Effector memory CD8-positive, alpha-beta T cell (primary cell): Measurements from ENCODE around the gene CCDC170.

Experiments used
- ATAC-seq: fragments of 150-1000 bp; cut with Tn5 transposase; replicated peaks from 2 replicates; pipeline ENCODE4 v1.10.0; 2021; ENCODE audit warnings: mild to moderate bottlenecking, moderate library complexity
- DNase-seq, 3 experiments: peaks; one replicate each; pipeline ENCODE4 v3.0.0; 2021
- H3K27ac Mint-ChIP-seq, 2 donors: one replicate each; pipeline ENCODE4 v1.8.0; 2022; ENCODE audit warnings: mild to moderate bottlenecking in 2 of 2, mixed read lengths in 2 of 2, moderate library complexity in 2 of 2
- H3K27me3 Mint-ChIP-seq, 2 donors: one replicate each; pipeline ENCODE4 v1.8.0; 2022; ENCODE audit warnings: mixed read lengths in 2 of 2
- H3K36me3 Mint-ChIP-seq: one replicate; pipeline ENCODE4 v1.8.0; 2022; ENCODE audit warnings: mild to moderate bottlenecking, moderate library complexity, mixed read lengths; ENCODE audit not compliant: insufficient read depth
- H3K4me1 Mint-ChIP-seq, 2 donors: one replicate each; pipeline ENCODE4 v1.8.0; 2022; ENCODE audit warnings: low read depth in 2 of 2, mixed read lengths in 2 of 2
- H3K4me3 Mint-ChIP-seq, 2 donors: one replicate each; pipeline ENCODE4 v1.8.0; 2022; ENCODE audit warnings: mild to moderate bottlenecking in 2 of 2, mixed read lengths in 2 of 2, moderate library complexity in 2 of 2
- H3K9me3 Mint-ChIP-seq, 2 donors: one replicate each; pipeline ENCODE4 v1.8.0; 2022; ENCODE audit warnings: mixed read lengths in 2 of 2

CCDC170 gene

DNA sequence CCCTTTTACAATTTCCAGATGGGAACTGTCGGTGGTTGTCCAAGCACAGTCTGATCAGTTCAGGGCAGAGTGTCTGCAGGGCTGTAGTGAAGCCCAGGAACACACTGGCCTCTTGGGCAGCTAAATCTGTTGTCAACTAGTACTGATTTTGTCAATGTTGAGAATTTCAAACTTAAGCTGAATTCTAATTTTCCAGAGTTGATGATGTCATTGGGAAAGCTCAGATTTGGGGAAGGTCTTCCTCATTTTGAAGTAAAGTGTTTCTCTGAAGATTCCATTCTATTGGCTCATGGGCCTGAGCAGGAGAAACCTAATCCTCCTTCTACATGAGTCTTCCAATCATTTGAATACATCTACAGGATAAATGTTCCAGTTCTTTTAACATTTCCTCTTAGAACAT is 72.1 kb downstream of the CCDC170 start:
- Mint-ChIP-seq H3K36me3 (no peaks in the 10 kb centered on the region), H3K4me3 (no peak overlapping the region), H3K27ac (no peak overlapping the region), H3K9me3 (peaks cover 15 to 23% of the 10 kb centered on the region in 2 donors), H3K27me3 (peaks cover 28 to 32% of the 10 kb centered on the region in 2 donors), H3K4me1 (no peaks in the 10 kb centered on the region)
- DNase-seq = no peak
- no peak for ATAC-seq

DNA sequence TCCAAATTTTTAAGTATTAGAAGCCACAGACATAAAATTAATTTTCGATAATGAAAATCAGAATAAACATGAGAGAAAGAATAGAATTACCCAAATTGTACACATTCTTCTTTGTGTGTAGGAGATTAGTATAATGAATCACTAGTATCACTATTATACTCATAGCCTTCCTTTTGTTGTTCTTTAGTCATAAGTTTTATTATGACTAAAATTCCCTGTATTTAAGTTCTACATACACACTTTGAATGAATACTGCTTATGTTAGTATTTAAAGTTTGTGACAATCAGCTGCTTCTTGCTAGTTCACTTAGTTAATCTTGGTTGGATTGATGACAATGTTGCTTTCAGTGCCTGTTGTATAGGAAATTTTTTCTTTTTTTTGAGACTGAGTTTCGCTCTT is 72.7 kb downstream of the CCDC170 start:
- no peak for DNase-seq
- Mint-ChIP-seq H3K9me3 (peaks cover 12 to 23% of the 10 kb centered on the region in 2 donors), H3K36me3 (no peaks in the 10 kb centered on the region), H3K27ac (no peak overlapping the region), H3K4me1 (no peaks in the 10 kb centered on the region), H3K4me3 (no peak overlapping the region), H3K27me3 (peaks cover 28 to 32% of the 10 kb centered on the region in 2 donors)
- no peak for ATAC-seq

DNA sequence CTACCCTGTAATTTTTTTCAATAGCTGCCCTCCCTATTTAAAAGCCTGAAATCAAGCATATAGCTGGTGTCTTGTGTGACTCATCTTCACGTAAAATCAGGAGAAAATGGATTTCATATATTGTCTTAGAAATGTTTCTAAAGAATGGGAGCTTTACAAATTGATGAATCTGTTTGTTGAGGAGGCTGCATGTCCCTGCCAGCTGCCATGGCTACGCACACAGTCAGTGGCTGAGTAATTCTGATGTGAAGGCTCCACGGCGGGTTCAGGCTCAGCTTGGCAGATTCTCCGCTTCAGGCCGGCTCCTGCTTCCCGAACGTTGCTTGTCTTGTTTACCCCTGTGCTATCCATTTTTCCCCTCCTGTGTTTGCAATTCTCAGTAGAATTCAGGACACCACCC is 82.8 kb downstream of the CCDC170 start:
- H3K36me3 Mint-ChIP-seq = no peaks in the 10 kb centered on the region
- H3K9me3 Mint-ChIP-seq = no peaks in the 10 kb centered on the region
- DNase-seq (no peak), ATAC-seq (no peak)
- no peaks in the 10 kb centered on the region for H3K4me1 Mint-ChIP-seq
- no peak overlapping the region for H3K27ac Mint-ChIP-seq
- no peak overlapping the region for H3K4me3 Mint-ChIP-seq
- peaks cover 5 to 36% of the 10 kb centered on the region in 2 donors for H3K27me3 Mint-ChIP-seq

DNA sequence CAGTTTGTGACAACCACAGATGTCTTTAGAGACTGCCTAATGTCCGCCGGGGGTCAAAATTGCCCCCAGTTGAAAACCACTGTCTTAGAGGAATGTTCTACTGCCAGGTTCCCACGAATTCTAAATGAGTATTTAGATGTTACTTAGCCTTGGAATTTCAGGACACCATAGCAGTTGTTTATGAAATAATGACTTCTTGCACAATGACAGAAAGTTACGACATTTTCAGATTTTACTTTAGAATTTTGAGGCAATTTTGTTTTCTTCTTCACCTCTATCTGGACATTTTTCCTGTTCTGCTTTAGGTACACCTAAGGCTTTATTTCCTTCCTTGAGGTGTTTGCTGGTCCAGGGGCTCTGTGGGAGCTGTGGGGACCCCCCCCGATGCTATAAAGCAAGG is 83.4 kb downstream of the CCDC170 start:
- H3K36me3 Mint-ChIP-seq = no peaks in the 10 kb centered on the region
- H3K4me1 Mint-ChIP-seq = no peaks in the 10 kb centered on the region
- no peak overlapping the region for H3K27ac Mint-ChIP-seq
- ATAC-seq = no peak
- H3K9me3 Mint-ChIP-seq = peaks cover 0 to 2% of the 10 kb centered on the region in 2 donors
- H3K27me3 Mint-ChIP-seq = peaks cover 5 to 38% of the 10 kb centered on the region in 2 donors
- H3K4me3 Mint-ChIP-seq = no peak overlapping the region
- no peak for DNase-seq

DNA sequence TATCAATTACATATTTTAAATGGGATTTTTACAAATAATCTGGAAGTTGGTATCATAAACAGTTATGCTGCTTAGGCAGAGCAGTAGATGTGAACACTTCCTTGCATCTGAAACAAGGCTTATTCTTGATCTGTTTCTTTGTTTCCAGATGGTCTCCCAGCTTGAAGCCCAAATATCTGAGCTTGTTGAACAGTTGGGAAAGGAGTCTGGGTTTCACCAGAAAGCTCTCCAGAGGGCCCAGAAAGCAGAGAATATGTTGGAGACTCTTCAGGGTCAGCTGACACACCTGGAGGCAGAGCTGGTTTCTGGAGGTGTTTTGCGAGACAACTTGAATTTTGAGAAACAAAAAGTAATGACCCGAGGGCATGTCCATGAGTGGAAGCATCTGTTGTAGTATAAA is 91.9 kb downstream of the CCDC170 start:
- H3K27me3 Mint-ChIP-seq = peaks cover 30 to 49% of the 10 kb centered on the region in 2 donors
- no peak for DNase-seq
- no peak for ATAC-seq
- H3K36me3 Mint-ChIP-seq = no peaks in the 10 kb centered on the region
- H3K4me1 Mint-ChIP-seq = no peaks in the 10 kb centered on the region
- no peak overlapping the region for H3K4me3 Mint-ChIP-seq
- peaks cover 0 to 7% of the 10 kb centered on the region in 2 donors for H3K9me3 Mint-ChIP-seq
- H3K27ac Mint-ChIP-seq = no peak overlapping the region

DNA sequence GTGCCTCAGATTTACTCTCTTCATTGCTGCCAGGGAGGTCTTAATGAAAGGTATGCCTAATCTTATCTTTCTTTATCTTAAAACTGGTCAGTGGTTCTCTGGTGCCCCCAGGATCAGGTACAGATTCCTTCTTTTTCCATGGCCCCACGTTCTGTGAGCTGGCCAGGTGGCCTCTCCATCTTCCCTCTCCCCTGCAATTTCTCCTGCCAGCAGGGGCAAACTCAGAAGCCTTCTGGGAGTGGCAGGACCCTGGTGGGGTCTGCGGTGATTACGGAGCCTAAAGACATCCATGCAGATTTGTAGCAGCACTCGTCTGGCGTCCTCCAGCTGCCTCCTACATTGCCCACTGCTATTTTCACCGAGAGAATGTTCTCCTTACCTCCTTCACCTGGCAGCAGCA is 95.8 kb downstream of the CCDC170 start:
- no peak for DNase-seq
- no peak overlapping the region for H3K4me3 Mint-ChIP-seq
- H3K27me3 Mint-ChIP-seq = peaks cover 30 to 40% of the 10 kb centered on the region in 2 donors
- H3K9me3 Mint-ChIP-seq = no peaks in the 10 kb centered on the region
- no peak overlapping the region for H3K27ac Mint-ChIP-seq
- H3K36me3 Mint-ChIP-seq = no peaks in the 10 kb centered on the region
- no peak for ATAC-seq
- no peaks in the 10 kb centered on the region for H3K4me1 Mint-ChIP-seq

DNA sequence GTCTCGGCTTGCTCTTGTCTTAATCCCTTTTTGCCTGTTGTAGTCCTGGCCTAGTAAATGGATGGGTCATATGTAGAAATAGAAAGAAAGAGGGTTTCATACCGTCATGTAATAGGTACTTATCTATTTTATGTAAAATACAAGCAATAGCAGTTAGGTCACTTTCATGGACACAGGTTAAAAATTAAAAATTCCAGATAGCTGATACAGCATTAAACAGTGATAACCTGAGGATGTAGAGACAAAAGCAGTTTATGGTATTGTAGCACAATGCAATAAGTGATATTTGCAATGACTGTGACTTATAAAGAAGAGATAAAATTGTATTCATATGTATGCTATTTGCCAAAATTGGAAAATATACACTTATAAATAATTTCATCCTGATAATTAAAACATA is 96.9 kb downstream of the CCDC170 start:
- ATAC-seq = no peak
- H3K27me3 Mint-ChIP-seq = peaks cover 30 to 40% of the 10 kb centered on the region in 2 donors
- no peaks in the 10 kb centered on the region for H3K9me3 Mint-ChIP-seq
- H3K36me3 Mint-ChIP-seq = no peaks in the 10 kb centered on the region
- H3K27ac Mint-ChIP-seq = no peak overlapping the region
- H3K4me1 Mint-ChIP-seq = no peaks in the 10 kb centered on the region
- no peak for DNase-seq
- H3K4me3 Mint-ChIP-seq = no peak overlapping the region

DNA sequence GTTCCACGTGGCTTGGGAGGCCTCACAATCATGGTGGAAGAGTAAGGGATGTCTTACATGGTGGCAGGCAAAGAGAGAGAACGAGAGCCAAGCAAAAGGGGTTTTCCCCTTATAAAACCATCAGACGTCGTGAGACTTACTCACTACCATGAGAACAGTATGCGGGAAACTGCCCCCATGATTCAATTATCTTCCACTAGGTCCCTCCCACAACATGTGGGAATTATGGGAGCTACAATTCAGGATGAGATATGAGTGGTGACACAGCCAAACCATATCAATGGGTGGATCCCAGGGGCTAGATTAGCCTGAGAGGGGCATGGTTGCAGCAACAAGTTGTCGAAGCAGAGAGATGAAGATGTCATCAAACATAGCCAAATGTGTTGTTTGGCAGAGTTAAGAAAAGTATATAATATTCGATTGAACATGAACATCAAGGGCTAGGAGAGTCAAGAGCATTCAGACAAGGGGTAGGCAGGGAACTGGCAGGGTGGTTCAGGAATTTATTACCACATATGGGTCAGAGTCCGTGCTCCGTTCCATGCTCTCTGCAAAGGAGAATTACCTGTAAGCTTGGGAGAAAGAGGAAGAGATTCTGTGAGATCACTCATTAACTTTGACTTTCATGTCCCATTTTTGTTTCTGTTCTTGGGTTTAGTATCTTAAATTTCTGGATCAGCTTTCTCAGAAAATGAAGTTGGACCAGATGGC is 98.8 kb downstream of the CCDC170 start:
- Mint-ChIP-seq H3K27me3 (peaks cover 22 to 25% of the 10 kb centered on the region in 2 donors), H3K36me3 (no peaks in the 10 kb centered on the region), H3K27ac (no peak overlapping the region), H3K4me3 (no peak overlapping the region), H3K4me1 (no peaks in the 10 kb centered on the region), H3K9me3 (no peaks in the 10 kb centered on the region)
- ATAC-seq (no peak), DNase-seq (no peak)

DNA sequence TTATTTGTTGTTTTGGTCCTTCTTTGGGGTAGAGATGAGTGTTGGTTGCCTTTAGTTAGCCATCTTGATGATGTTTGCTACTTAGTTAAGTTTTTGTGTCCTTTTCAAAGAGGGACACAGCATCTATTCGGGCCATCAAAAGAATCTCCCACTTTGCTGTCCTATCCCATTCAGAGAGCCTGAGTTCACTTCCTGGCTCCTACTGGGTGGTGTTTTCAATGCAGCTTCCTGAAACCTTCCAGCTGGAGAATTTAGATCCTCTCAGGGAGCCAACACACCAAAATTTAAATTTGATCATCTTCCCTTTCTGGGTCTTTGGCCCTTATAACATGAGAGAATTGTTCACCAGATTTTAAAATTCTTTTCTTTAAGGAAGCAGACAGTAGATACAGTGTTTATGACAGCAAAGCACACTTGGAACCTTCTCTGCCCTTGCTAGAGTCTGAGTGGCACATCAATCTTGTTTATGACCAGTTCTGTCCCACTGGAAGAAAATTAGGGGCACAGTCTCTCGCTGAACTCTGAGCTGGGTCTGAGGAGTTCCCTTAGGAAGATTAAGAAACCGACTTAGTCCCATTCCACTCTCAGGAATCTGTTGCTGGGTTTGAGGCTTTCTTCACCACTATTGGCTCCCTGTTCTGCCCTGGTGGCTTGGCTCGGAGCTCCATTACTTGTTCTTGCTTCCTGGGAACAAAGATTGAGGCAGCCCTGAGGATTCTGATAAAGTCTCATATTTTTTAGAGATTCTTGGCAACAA is 115.5 kb downstream of the CCDC170 start:
- Mint-ChIP-seq H3K27me3 (peaks cover 46 to 62% of the 10 kb centered on the region in 2 donors), H3K4me1 (no peaks in the 10 kb centered on the region)

DNA sequence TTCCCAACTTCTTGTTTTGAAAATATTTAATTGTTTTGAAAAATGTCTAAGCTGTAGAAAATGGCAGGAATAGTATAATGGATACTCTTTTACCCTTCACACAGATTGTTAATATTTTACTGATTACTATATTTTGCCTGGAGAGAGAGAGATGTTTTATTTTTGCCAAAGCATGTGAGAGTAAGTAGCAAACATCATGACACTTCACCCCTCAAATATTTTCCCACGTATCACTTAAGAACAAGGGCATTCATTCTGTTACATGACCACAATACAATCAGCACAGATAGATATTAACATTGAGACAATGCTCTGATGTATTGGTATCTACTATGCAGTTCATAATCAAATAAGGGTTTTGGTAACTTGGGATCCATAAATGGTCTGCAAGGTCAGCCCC is 116.5 kb downstream of the CCDC170 start:
- peaks cover 44 to 58% of the 10 kb centered on the region in 2 donors for H3K27me3 Mint-ChIP-seq
- no peaks in the 10 kb centered on the region for H3K9me3 Mint-ChIP-seq
- no peaks in the 10 kb centered on the region for H3K36me3 Mint-ChIP-seq
- H3K27ac Mint-ChIP-seq = no peak overlapping the region
- no peak overlapping the region for H3K4me3 Mint-ChIP-seq
- DNase-seq (no peak), ATAC-seq (no peak)
- no peaks in the 10 kb centered on the region for H3K4me1 Mint-ChIP-seq

More for the DNA sequence above, 115.5 kb downstream of the CCDC170 start:
- Mint-ChIP-seq H3K4me3 (no peak overlapping the region), H3K9me3 (no peaks in the 10 kb centered on the region), H3K36me3 (no peaks in the 10 kb centered on the region), H3K27ac (no peak overlapping the region)
- ATAC-seq (no peak), DNase-seq (no peak)

DNA sequence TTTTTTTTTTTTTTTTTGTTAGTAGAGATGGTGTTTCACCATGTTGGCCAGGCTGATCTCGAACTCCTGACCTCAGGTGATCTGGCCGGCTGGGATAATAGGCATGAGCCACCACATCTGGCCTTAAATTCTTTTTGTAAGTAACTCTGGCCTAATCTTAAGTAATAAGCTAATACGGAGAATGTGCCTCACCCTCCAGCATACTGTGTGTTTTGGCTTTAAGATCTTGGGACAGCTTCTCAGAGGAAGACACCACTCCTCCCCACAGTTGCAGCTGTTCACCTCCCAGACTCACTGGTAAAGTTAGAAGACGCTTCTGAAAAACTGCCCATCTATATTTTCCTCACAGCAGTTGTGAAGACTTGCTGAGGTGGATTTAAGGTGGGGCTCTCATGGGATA is 120.8 kb downstream of the CCDC170 start:
- ATAC-seq (no peak), DNase-seq (no peak)
- Mint-ChIP-seq H3K9me3 (no peaks in the 10 kb centered on the region), H3K36me3 (no peaks in the 10 kb centered on the region), H3K4me1 (no peaks in the 10 kb centered on the region), H3K4me3 (no peak overlapping the region), H3K27me3 (peaks cover 28 to 46% of the 10 kb centered on the region in 2 donors), H3K27ac (peak overlapping the region in 1 of 2 donors; percentile 54)

DNA sequence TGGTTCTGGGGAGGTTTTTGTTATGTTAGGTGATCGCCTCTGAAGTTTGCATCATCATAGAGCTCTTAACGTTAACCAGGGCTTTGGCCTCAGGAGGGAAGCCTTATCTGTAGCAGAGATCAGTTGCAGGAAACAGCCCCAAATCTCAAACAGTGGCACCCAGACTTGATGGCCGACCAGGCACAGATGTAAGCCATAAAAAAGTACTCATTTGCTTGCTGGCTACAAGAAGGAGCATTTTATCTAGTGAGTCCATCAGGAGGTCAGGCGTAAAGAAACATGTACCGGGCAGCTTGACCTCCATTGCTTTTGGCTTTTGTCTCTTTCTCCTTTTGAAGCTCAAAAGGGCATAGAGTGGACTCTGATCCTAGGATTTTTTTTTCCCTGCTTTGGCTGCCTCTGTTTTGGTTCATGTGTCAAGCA is 122.3 kb downstream of the CCDC170 start:
- no peaks in the 10 kb centered on the region for H3K36me3 Mint-ChIP-seq
- ATAC-seq (no peak), DNase-seq (no peak)
- H3K4me1 Mint-ChIP-seq = no peaks in the 10 kb centered on the region
- peaks cover 25 to 46% of the 10 kb centered on the region in 2 donors for H3K27me3 Mint-ChIP-seq
- H3K4me3 Mint-ChIP-seq = no peak overlapping the region
- H3K27ac Mint-ChIP-seq = no peak overlapping the region
- no peaks in the 10 kb centered on the region for H3K9me3 Mint-ChIP-seq

DNA sequence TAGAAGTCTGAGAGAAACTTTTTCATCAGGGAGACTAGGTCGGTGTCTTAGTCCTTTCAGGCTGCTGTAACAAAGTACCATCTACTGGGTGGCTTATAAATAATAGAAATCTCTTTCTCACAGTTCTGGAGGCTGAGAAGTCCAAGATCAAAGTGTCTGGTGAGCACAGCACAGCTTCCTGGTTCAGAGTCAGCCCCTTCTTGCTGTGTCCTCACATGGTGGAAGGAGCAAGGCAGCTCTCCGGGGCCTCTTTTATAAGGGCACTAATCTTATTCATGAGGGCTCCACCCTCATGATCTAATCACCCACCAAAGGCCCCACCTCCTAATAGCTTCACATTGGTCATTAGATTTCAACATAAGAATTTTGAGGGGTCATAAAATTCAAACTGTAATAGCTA is 122.8 kb downstream of the CCDC170 start:
- Mint-ChIP-seq H3K27me3 (peaks cover 25 to 46% of the 10 kb centered on the region in 2 donors), H3K4me3 (no peak overlapping the region), H3K36me3 (no peaks in the 10 kb centered on the region), H3K9me3 (no peaks in the 10 kb centered on the region), H3K27ac (no peak overlapping the region), H3K4me1 (no peaks in the 10 kb centered on the region)
- no peak for DNase-seq
- no peak for ATAC-seq

DNA sequence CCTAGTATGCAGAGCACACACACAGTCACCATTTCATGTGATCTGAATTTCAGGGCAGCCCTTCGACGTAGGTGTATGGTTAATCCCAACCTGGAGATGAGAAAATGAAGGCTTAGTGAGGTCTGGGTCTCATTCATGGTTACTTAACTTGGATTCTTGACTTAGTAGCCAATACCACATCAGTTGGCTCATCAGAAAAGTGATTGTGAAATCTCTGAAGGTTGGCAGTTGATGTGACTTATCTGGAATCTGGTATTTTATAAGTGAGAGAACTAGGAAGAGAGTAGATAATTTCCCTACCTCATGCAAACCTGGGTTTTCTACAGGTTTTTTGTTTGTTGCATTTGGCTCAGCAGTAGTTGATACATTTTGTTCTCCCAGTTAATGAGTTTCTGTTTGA is 123.7 kb downstream of the CCDC170 start:
- Mint-ChIP-seq H3K36me3 (no peaks in the 10 kb centered on the region), H3K4me1 (no peaks in the 10 kb centered on the region), H3K27me3 (peaks cover 25 to 39% of the 10 kb centered on the region in 2 donors), H3K9me3 (no peaks in the 10 kb centered on the region), H3K27ac (no peak overlapping the region), H3K4me3 (no peak overlapping the region)
- ATAC-seq = no peak
- no peak for DNase-seq
